Neural progenitor cell (in vitro differentiated cells): ENCODE results near the gene CACHD1. TPM values are rescaled to one million over a fixed set of nuclear protein-coding genes. Genes with fewer than 3 reads are reported as not detected.

Source experiments
- DNase-seq: peaks from one replicate; pipeline ENCODE4 v3.0.0-alpha.2; 2016; ENCODE audit warnings: low spot score
- H2AFZ ChIP-seq: fragments of 200-600 bp; sonication (generic); replicated peaks from 2 replicates; pipeline ENCODE4 v1.6.1; 2016; ENCODE audit warnings: antibody characterized with exemption
- H3F3A ChIP-seq: fragments of 200-600 bp; sonication (generic); 2 replicates; pipeline ENCODE4 v1.6.1; 2016; ENCODE audit warnings: antibody characterized with exemption, low read depth
- H3K27ac ChIP-seq: fragments of 200-600 bp; sonication (generic); 2 replicates; pipeline ENCODE4 v1.5.1; 2016; ENCODE audit warnings: mild to moderate bottlenecking
- H3K27me3 ChIP-seq: fragments of 200-600 bp; sonication (generic); 2 replicates; pipeline ENCODE4 v1.6.1; 2016; ENCODE audit warnings: mild to moderate bottlenecking, moderate library complexity
- H3K36me3 ChIP-seq: fragments of 200-600 bp; sonication (generic); 2 replicates; pipeline ENCODE4 v1.5.1; 2016
- H3K4me1 ChIP-seq: fragments of 200-600 bp; sonication (generic); 2 replicates; pipeline ENCODE4 v1.6.1; 2016; ENCODE audit warnings: mixed run types
- H3K4me2 ChIP-seq: fragments of 200-600 bp; sonication (generic); 2 replicates; pipeline ENCODE4 v1.6.1; 2016
- H3K4me3 ChIP-seq: fragments of 200-600 bp; sonication (generic); 2 replicates; pipeline ENCODE4 v1.5.1; 2016
- H3K79me2 ChIP-seq: fragments of 200-600 bp; sonication (generic); 2 replicates; pipeline ENCODE4 v1.6.1; 2016; ENCODE audit warnings: low read depth
- H3K9ac ChIP-seq: fragments of 200-600 bp; sonication (generic); 2 replicates; pipeline ENCODE4 v1.6.1; 2016
- H3K9me3 ChIP-seq: fragments of 200-600 bp; sonication (generic); 2 replicates; pipeline ENCODE4 v1.5.1; 2016; ENCODE audit warnings: low read depth
- H4K20me1 ChIP-seq: fragments of 200-600 bp; sonication (generic); 2 replicates; pipeline ENCODE4 v1.6.1; 2016; ENCODE audit warnings: low read depth
- H3K27ac Mint-ChIP-seq: 3 replicates; pipeline ENCODE4 v1.8.0; 2021; ENCODE audit warnings: mixed read lengths
- H3K27me3 Mint-ChIP-seq: 2 replicates; pipeline ENCODE4 v1.8.0; 2022; ENCODE audit warnings: low read depth, mild to moderate bottlenecking, inconsistent platforms, moderate library complexity, mixed read lengths; ENCODE audit not compliant: insufficient read depth
- H3K36me3 Mint-ChIP-seq: 3 replicates; pipeline ENCODE4 v1.8.0; 2021; ENCODE audit warnings: mixed read lengths
- H3K4me1 Mint-ChIP-seq: 3 replicates; pipeline ENCODE4 v1.8.0; 2021; ENCODE audit warnings: mixed read lengths
- H3K4me3 Mint-ChIP-seq: 3 replicates; pipeline ENCODE4 v1.8.0; 2021; ENCODE audit warnings: mild to moderate bottlenecking, moderate library complexity, mixed read lengths
- H3K9me3 Mint-ChIP-seq: 3 replicates; pipeline ENCODE4 v1.8.0; 2020; ENCODE audit warnings: mixed read lengths
- EZH2 ChIP-seq: fragments of 200-600 bp; sonication (generic); IDR thresholded peaks from 2 replicates; pipeline ENCODE4 v1.6.1; 2017; ENCODE audit warnings: antibody characterized with exemption, mild to moderate bottlenecking, moderate library complexity
- EZH2phosphoT487 ChIP-seq: fragments of 200-600 bp; sonication (generic); IDR thresholded peaks from 2 replicates; pipeline ENCODE4 v1.6.1; 2017; ENCODE audit warnings: antibody characterized with exemption
- total RNA-seq: library from RNA; depleted of rRNA; stranded (reverse); fragments of >200 nt; gene quantifications from 2 replicates; pipeline ENCODE4 v1.2.3, GENCODE V29; 2015; ENCODE audit warnings: low replicate concordance
- TF ChIP-seq, protein P1 (sequence below): fragments of 200-600 bp; sonication (generic); IDR thresholded peaks from 2 replicates; pipeline ENCODE4 v1.5.1; 2017; ENCODE audit warnings: antibody characterized with exemption, mild to moderate bottlenecking

The CACHD1 gene
- total RNA-seq, 1 donor from 2014 or later, result 61.0 TPM

DNA sequence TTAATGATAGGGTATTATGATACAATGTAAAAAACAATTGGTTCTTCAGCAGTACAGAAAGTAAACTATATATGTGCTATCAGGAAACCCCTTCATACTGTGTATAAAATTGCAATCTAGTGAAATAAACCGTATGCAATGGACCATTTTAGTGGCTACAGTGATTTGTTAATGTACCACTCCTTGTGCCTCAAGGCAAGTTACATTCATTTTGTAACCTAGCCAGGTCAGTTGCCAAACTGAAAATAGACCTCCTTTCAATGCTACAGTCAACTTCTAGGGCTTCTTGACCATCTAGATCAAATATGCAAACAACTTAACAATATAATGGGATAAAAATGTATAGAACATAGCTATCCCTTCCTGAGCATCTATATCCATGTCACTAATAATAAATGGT is 223.0 kb downstream of the CACHD1 start:
- Mint-ChIP-seq H3K36me3 (peaks cover 42% of the 10 kb centered on the region), H3K4me3 (no peak overlapping the region)
- TF ChIP-seq EZH2phosphoT487, result no peak

DNA sequence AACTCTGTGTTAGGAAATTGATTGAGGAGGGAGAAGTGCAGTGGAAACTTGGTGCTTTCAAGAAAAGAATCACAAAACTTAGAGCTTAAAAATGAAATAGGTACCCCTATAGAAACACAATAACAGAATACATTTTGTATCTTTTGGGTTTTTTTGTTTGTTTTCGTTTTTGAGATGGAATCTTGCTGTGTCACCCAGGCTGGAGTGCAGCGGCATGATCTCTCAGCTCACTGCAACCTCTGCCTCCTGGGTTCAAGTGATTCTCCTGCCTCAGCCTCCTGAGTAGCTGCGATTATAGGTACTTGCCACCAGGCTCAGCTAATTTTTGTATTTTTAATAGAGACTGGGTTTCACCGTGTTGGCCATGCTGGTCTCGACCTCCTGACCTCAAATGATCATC is 223.5 kb downstream of the CACHD1 start:
- Histone ChIP-seq H2AFZ (no peak overlapping the region), H3K9ac (no peak overlapping the region), H3K27ac (no peak overlapping the region), H3K4me1 (no peaks in the 10 kb centered on the region), H3K36me3 (no peaks in the 10 kb centered on the region), H3K79me2 (no peaks in the 10 kb centered on the region), H3K9me3 (no peaks in the 10 kb centered on the region), H3K27me3 (no peaks in the 10 kb centered on the region), H3K4me2 (no peak overlapping the region), H3F3A (no peaks in the 10 kb centered on the region), H3K4me3 (no peak overlapping the region), H4K20me1 (no peaks in the 10 kb centered on the region)
- H3K4me1 Mint-ChIP-seq, result peaks cover under 1% of the 10 kb centered on the region
- H3K27me3 Mint-ChIP-seq, result peaks cover 3% of the 10 kb centered on the region
- H3K9me3 Mint-ChIP-seq, result no peaks in the 10 kb centered on the region
- H3K27ac Mint-ChIP-seq, result no peak overlapping the region
- DNase-seq, result no peak
- TF ChIP-seq EZH2phosphoT487 (no peak), EZH2 (no peak)
- TF ChIP-seq, protein P1, sequence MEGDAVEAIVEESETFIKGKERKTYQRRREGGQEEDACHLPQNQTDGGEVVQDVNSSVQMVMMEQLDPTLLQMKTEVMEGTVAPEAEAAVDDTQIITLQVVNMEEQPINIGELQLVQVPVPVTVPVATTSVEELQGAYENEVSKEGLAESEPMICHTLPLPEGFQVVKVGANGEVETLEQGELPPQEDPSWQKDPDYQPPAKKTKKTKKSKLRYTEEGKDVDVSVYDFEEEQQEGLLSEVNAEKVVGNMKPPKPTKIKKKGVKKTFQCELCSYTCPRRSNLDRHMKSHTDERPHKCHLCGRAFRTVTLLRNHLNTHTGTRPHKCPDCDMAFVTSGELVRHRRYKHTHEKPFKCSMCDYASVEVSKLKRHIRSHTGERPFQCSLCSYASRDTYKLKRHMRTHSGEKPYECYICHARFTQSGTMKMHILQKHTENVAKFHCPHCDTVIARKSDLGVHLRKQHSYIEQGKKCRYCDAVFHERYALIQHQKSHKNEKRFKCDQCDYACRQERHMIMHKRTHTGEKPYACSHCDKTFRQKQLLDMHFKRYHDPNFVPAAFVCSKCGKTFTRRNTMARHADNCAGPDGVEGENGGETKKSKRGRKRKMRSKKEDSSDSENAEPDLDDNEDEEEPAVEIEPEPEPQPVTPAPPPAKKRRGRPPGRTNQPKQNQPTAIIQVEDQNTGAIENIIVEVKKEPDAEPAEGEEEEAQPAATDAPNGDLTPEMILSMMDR, result no peak
- peaks cover 40% of the 10 kb centered on the region for H3K36me3 Mint-ChIP-seq
- H3K4me3 Mint-ChIP-seq, result no peak overlapping the region

More for the DNA sequence above, 223.0 kb downstream of the CACHD1 start:
- H3K4me1 ChIP-seq, result no peaks in the 10 kb centered on the region
- no peak overlapping the region for H3K27ac ChIP-seq
- no peaks in the 10 kb centered on the region for H3K9me3 ChIP-seq
- H3F3A ChIP-seq, result no peaks in the 10 kb centered on the region
- no peak overlapping the region for H3K4me2 ChIP-seq
- no peak overlapping the region for H3K9ac ChIP-seq
- no peaks in the 10 kb centered on the region for H4K20me1 ChIP-seq
- no peak for DNase-seq
- no peak overlapping the region for H3K27ac Mint-ChIP-seq
- no peaks in the 10 kb centered on the region for H3K27me3 ChIP-seq
- H3K27me3 Mint-ChIP-seq, result peaks cover 3% of the 10 kb centered on the region
- H3K36me3 ChIP-seq, result no peaks in the 10 kb centered on the region
- H3K79me2 ChIP-seq, result no peaks in the 10 kb centered on the region
- H2AFZ ChIP-seq, result no peak overlapping the region
- H3K4me3 ChIP-seq, result no peak overlapping the region
- no peaks in the 10 kb centered on the region for H3K9me3 Mint-ChIP-seq
- H3K4me1 Mint-ChIP-seq, result no peaks in the 10 kb centered on the region

DNA sequence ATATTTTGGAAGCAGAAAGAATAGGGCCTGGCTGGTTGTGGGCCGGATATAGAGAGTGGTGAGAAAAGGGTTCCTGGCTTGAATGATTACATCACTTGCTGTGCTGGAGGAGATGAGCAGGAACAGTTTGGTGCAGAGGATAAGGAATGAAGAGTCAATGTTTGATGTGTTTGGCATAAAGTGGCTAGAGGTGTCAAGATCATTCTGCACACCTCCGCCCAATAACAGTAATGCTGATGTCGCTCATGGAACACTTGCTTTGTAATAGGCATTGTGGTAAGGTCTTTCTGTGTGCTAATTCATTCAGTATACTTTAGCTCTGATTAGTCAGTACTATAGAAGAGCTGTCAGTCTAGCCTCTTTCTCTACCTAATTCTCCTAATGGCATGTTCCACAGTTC is 226.9 kb downstream of the CACHD1 start:
- H3F3A ChIP-seq, result no peaks in the 10 kb centered on the region
- H3K4me3 ChIP-seq, result no peak overlapping the region
- Mint-ChIP-seq H3K9me3 (no peaks in the 10 kb centered on the region), H3K27me3 (no peaks in the 10 kb centered on the region), H3K4me3 (no peak overlapping the region), H3K36me3 (peaks cover 14% of the 10 kb centered on the region), H3K4me1 (peaks cover 12% of the 10 kb centered on the region), H3K27ac (no peak overlapping the region)
- H3K79me2 ChIP-seq, result no peaks in the 10 kb centered on the region
- TF ChIP-seq, protein P1, result no peak
- TF ChIP-seq EZH2 (no peak), EZH2phosphoT487 (no peak)
- no peaks in the 10 kb centered on the region for H3K27me3 ChIP-seq
- H3K36me3 ChIP-seq, result no peaks in the 10 kb centered on the region
- no peak overlapping the region for H3K27ac ChIP-seq
- peaks cover 7% of the 10 kb centered on the region for H3K4me1 ChIP-seq
- H2AFZ ChIP-seq, result no peak overlapping the region
- no peak overlapping the region for H3K9ac ChIP-seq
- no peaks in the 10 kb centered on the region for H4K20me1 ChIP-seq
- no peak overlapping the region for H3K4me2 ChIP-seq
- DNase-seq, result no peak
- H3K9me3 ChIP-seq, result no peaks in the 10 kb centered on the region

DNA sequence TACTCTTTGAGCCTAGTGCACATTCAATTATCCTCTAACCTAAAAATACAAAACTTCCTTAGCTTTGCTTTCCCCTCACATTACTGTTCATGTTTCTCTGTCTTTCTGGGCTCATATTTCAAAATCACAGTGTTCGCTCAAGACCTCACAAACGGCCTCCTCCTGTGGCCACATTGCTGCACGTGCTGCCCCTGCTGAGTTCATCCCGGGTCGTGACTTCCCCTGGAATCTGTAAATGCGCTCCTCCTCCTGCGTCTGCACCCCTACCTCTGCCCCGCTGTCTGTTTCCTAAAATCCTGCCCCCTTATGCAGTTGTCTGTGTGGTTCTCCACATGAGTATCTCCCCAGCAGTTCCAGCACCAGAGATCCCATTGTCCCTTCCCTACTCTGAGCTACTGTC is 229.4 kb downstream of the CACHD1 start:
- Histone ChIP-seq H2AFZ (no peak overlapping the region), H3K9ac (no peak overlapping the region), H3K36me3 (no peaks in the 10 kb centered on the region), H4K20me1 (no peaks in the 10 kb centered on the region), H3K4me2 (no peak overlapping the region), H3K4me3 (no peak overlapping the region), H3F3A (no peaks in the 10 kb centered on the region), H3K4me1 (peaks cover 7% of the 10 kb centered on the region), H3K27ac (no peak overlapping the region), H3K79me2 (no peaks in the 10 kb centered on the region), H3K27me3 (no peaks in the 10 kb centered on the region), H3K9me3 (no peaks in the 10 kb centered on the region)
- Mint-ChIP-seq H3K4me1 (peaks cover 12% of the 10 kb centered on the region), H3K27me3 (no peaks in the 10 kb centered on the region), H3K36me3 (peaks cover 4% of the 10 kb centered on the region), H3K9me3 (peaks cover 4% of the 10 kb centered on the region), H3K4me3 (no peak overlapping the region), H3K27ac (peak overlapping the region; percentile 50)
- TF ChIP-seq, protein P1, result no peak
- TF ChIP-seq EZH2phosphoT487 (no peak), EZH2 (no peak)
- DNase-seq, result peak; percentile 26
